Measurements from ENCODE around the gene IRX5.

Gene IRX5

GRCh38 chr16:54936979-54937670, 6.5 kb downstream of the IRX5 start:
- TF ChIP-seq CTCF (IDR thresholded peaks at IDR 0.05; ENCODE audit: low read depth, low read length, missing control alignments), result peak; percentile 92
- in situ Hi-C loops (cut with HindIII; ENCODE audit: low sequenced_read_pairs), result loop anchor here (5.0 to 10.0 kb wide), 3 partner anchors 318 to 1162 kb away; no protein-coding TSS in a partner anchor
- peak overlapping the region; percentile 51 for H3K4me3 ChIP-seq (ENCODE audit: low read depth, low read length)
- DNase-seq (ENCODE audit: low read depth), result peak; percentile 62

- H3K4me3 ChIP-seq (ENCODE audit: low read depth, low read length), result peak overlapping the region; percentile 51
- in situ Hi-C loops (cut with HindIII; ENCODE audit: low sequenced_read_pairs), result loop anchor here (5.0 to 10.0 kb wide), 3 partner anchors 317 to 1163 kb away; no protein-coding TSS in a partner anchor
- DNase-seq (ENCODE audit: low read depth), result no peak
- TF ChIP-seq CTCF (IDR thresholded peaks at IDR 0.05; ENCODE audit: low read depth, low read length, missing control alignments), result no peak
Observed at GRCh38 chr16:54937671-54938211, 7.1 kb downstream of the IRX5 start.

- in situ Hi-C loops (cut with HindIII; ENCODE audit: low sequenced_read_pairs), result loop anchor here (5.0 to 10.0 kb wide), 3 partner anchors 316 to 1164 kb away; no protein-coding TSS in a partner anchor
- no peak for DNase-seq (ENCODE audit: low read depth)
- peak overlapping the region; percentile 51 for H3K4me3 ChIP-seq (ENCODE audit: low read depth, low read length)
- no peak for TF ChIP-seq CTCF (IDR thresholded peaks at IDR 0.05; ENCODE audit: low read depth, low read length, missing control alignments)
Observed at GRCh38 chr16:54938212-54939028, 7.8 kb downstream of the IRX5 start.

- H3K4me3 ChIP-seq (ENCODE audit: low read depth, low read length), result no peak overlapping the region
- no peak for TF ChIP-seq CTCF (IDR thresholded peaks at IDR 0.05; ENCODE audit: low read depth, low read length, missing control alignments)
- DNase-seq (ENCODE audit: low read depth), result no peak
- in situ Hi-C loops (cut with HindIII; ENCODE audit: low sequenced_read_pairs), result loop anchor here (5.0 to 10.0 kb wide), 3 partner anchors 316 to 1164 kb away; no protein-coding TSS in a partner anchor
Observed at GRCh38 chr16:54939029-54939346, 8.3 kb downstream of the IRX5 start.

- no peak for TF ChIP-seq CTCF (IDR thresholded peaks at IDR 0.05; ENCODE audit: low read depth, low read length, missing control alignments)
- in situ Hi-C loops (cut with HindIII; ENCODE audit: low sequenced_read_pairs), result loop anchor here (5.0 to 10.0 kb wide), 3 partner anchors 315 to 1165 kb away; no protein-coding TSS in a partner anchor
- no peak overlapping the region for H3K4me3 ChIP-seq (ENCODE audit: low read depth, low read length)
- DNase-seq (ENCODE audit: low read depth), result no peak
Observed at GRCh38 chr16:54939510-54940278, 9.0 kb downstream of the IRX5 start.

- TF ChIP-seq CTCF (IDR thresholded peaks at IDR 0.05; ENCODE audit: low read depth, low read length, missing control alignments), result no peak
- no peak for DNase-seq (ENCODE audit: low read depth)
- no peak overlapping the region for H3K4me3 ChIP-seq (ENCODE audit: low read depth, low read length)
- in situ Hi-C loops (cut with HindIII; ENCODE audit: low sequenced_read_pairs), result no loop called here
Observed at GRCh38 chr16:54940279-54940604, 9.6 kb downstream of the IRX5 start.

Data from astrocyte of the cerebellum (primary cell).